B cell (primary cell): ENCODE measurements around the gene ZC2HC1B.

ENCODE experiments used
- EZH2 ChIP-seq: IDR thresholded peaks from 2 replicates; pipeline ENCODE4 v1.6.1; 2012; ENCODE audit warnings: borderline replicate concordance, low read depth, mild to moderate bottlenecking, moderate library complexity, low read length; ENCODE audit not compliant: insufficient read depth, poor library complexity, severe bottlenecking
- TF ChIP-seq, protein P1 (sequence below): fragments of 200-600 bp; IDR thresholded peaks from one replicate; pipeline ENCODE4 v1.8.0; 2022; ENCODE audit warnings: antibody characterized with exemption, mild to moderate bottlenecking

DNA sequence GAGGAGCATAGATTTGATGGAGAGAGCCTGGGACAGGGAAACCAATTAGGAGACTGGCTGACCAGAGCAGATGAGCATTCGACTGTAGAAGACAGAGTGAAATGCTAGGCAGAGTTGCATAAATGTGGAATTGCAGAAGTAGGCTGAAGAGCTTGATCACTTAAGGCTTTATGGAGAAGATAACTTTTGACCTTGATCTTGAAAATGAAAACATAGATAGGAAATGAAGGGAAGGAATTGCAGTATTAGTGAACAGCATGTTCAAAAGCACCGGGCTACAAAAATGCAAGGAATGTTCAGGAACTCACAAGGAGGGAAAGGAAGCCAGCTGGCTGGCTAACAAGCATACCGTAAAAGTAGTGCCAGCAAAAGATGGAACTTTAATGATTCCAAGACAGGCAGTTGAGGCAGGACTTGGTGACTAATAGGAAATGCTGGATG, 41.7 kb upstream of the ZC2HC1B start:
- TF ChIP-seq, protein P1, sequence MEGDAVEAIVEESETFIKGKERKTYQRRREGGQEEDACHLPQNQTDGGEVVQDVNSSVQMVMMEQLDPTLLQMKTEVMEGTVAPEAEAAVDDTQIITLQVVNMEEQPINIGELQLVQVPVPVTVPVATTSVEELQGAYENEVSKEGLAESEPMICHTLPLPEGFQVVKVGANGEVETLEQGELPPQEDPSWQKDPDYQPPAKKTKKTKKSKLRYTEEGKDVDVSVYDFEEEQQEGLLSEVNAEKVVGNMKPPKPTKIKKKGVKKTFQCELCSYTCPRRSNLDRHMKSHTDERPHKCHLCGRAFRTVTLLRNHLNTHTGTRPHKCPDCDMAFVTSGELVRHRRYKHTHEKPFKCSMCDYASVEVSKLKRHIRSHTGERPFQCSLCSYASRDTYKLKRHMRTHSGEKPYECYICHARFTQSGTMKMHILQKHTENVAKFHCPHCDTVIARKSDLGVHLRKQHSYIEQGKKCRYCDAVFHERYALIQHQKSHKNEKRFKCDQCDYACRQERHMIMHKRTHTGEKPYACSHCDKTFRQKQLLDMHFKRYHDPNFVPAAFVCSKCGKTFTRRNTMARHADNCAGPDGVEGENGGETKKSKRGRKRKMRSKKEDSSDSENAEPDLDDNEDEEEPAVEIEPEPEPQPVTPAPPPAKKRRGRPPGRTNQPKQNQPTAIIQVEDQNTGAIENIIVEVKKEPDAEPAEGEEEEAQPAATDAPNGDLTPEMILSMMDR = no peak
- no peak for TF ChIP-seq EZH2
